ENCODE data around the gene PRM3. TPM values are rescaled to one million over a fixed set of nuclear protein-coding genes. Genes with fewer than 3 reads are reported as not detected.

PRM3 gene
- polyA plus RNA-seq, 1 donor (not counting 4 experiments of a cell fraction or from before 2014, with no cell fraction given) = not detected

DNA sequence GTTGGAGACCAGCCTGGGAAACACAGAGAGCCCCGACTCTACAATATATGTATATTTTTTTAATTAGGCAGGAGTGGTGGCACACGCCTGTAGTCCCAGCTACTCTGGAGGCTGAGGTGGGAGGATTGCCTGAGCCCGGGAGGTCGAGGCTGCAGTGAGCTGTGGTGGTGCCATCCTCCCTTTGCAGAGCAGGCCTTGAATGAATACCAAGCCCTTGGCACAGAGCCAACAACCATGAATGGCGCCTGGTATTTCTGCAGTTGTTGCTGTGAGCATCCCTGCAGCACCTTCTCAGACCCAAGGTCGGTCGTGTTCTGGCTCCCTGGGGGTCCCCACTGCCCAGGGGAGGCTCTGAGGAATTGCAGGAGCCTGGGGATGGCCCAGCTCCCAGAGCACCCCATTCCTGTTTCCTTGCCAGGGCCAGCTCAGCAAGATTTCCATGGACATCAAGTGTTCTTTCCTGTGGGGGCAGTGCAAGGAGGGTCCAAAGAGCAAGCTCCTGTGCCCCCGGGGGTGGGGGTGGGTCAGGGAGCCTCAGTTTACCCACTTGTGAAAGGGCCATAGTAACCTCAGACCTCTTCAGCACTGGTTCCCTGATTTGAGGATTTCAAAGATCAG lies 46.2 kb upstream of the PRM3 start:
- Histone ChIP-seq H3K9me3 (ENCODE audit: control insufficient read depth, low read depth, low read length) (no peaks in the 10 kb centered on the region), H3K4me1 (ENCODE audit: control insufficient read depth, extremely low read depth, insufficient read depth, low read length) (no peaks in the 10 kb centered on the region), H3K79me2 (ENCODE audit: control insufficient read depth, insufficient read depth, low read length) (no peaks in the 10 kb centered on the region), H3K36me3 (ENCODE audit: control insufficient read depth in 2 of 2, extremely low read depth in 1 of 2, insufficient read depth in 2 of 2, low read length in 2 of 2) (no peaks in the 10 kb centered on the region), H2AFZ (ENCODE audit: control insufficient read depth, low read length) (no peak overlapping the region), H3K27ac (ENCODE audit: control insufficient read depth, insufficient read depth, low read length) (no peak overlapping the region), H4K20me1 (ENCODE audit: control insufficient read depth, extremely low read depth, insufficient read depth, low read length) (no peaks in the 10 kb centered on the region), H3K27me3 (ENCODE audit: control insufficient read depth, extremely low read depth, insufficient read depth, low read length) (no peaks in the 10 kb centered on the region), H3K9ac (ENCODE audit: control insufficient read depth, extremely low read depth, insufficient read depth, low read length) (no peak overlapping the region), H3K4me2 (ENCODE audit: control insufficient read depth, extremely low read depth, insufficient read depth, low read depth, low read length) (no peak overlapping the region), H3K4me3 (ENCODE audit: control insufficient read depth in 2 of 3, extremely low read depth in 1 of 3, insufficient read depth in 2 of 3, low read depth in 1 of 3, low read length in 3 of 3) (no peak overlapping the region), H3K9me1 (ENCODE audit: control insufficient read depth, extremely low read depth, insufficient read depth, low read length) (no peaks in the 10 kb centered on the region)
- DNase-seq (ENCODE audit: low read depth, low spot score) (no peak), FAIRE-seq (no peak)
- no peak for TF ChIP-seq EZH2 (IDR thresholded peaks at IDR 0.05; ENCODE audit: low read length)
- TF ChIP-seq, protein P1, sequence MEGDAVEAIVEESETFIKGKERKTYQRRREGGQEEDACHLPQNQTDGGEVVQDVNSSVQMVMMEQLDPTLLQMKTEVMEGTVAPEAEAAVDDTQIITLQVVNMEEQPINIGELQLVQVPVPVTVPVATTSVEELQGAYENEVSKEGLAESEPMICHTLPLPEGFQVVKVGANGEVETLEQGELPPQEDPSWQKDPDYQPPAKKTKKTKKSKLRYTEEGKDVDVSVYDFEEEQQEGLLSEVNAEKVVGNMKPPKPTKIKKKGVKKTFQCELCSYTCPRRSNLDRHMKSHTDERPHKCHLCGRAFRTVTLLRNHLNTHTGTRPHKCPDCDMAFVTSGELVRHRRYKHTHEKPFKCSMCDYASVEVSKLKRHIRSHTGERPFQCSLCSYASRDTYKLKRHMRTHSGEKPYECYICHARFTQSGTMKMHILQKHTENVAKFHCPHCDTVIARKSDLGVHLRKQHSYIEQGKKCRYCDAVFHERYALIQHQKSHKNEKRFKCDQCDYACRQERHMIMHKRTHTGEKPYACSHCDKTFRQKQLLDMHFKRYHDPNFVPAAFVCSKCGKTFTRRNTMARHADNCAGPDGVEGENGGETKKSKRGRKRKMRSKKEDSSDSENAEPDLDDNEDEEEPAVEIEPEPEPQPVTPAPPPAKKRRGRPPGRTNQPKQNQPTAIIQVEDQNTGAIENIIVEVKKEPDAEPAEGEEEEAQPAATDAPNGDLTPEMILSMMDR (optimal IDR thresholded peaks at IDR 0.05 in 1 of 3, IDR thresholded peaks at IDR 0.05 in 1 of 3, conservative IDR thresholded peaks at IDR 0.05 in 1 of 3; ENCODE audit: extremely low read depth in 1 of 3, insufficient read depth in 2 of 3, low read length in 3 of 3) = no peak
- dilution Hi-C loops (cut with MboI; ENCODE audit: extremely low pct_ligation_motif_present, low sequenced_read_pairs) = no loop called here

DNA sequence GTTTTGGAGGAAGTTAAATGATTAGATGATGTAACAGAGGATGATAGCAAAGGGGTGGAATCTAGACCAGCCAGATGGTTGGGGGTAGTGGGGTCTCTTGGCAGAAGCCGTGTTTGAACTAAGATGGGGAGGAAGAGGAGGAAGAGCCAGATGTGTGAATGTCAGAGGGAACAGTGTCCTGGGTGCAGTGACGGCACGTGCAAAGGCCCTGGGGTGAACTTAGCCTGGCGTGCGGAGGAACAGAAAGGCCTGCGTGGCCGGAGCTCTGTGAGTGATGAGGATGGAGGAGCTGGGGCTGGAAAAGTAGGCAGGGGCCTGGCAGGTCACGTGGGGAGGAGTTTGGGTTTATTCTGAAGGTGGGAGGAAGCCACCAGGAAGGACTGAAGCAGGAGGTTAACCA lies 45.4 kb upstream of the PRM3 start:
- Histone ChIP-seq H3K27me3 (ENCODE audit: control insufficient read depth, extremely low read depth, insufficient read depth, low read length) (no peaks in the 10 kb centered on the region), H3K9me3 (ENCODE audit: control insufficient read depth, low read depth, low read length) (no peaks in the 10 kb centered on the region), H3K4me3 (ENCODE audit: control insufficient read depth in 2 of 3, extremely low read depth in 1 of 3, insufficient read depth in 2 of 3, low read depth in 1 of 3, low read length in 3 of 3) (no peak overlapping the region), H3K27ac (ENCODE audit: control insufficient read depth, insufficient read depth, low read length) (no peak overlapping the region), H3K36me3 (ENCODE audit: control insufficient read depth in 2 of 2, extremely low read depth in 1 of 2, insufficient read depth in 2 of 2, low read length in 2 of 2) (no peaks in the 10 kb centered on the region), H4K20me1 (ENCODE audit: control insufficient read depth, extremely low read depth, insufficient read depth, low read length) (no peaks in the 10 kb centered on the region), H3K79me2 (ENCODE audit: control insufficient read depth, insufficient read depth, low read length) (no peaks in the 10 kb centered on the region), H2AFZ (ENCODE audit: control insufficient read depth, low read length) (no peak overlapping the region), H3K9ac (ENCODE audit: control insufficient read depth, extremely low read depth, insufficient read depth, low read length) (no peak overlapping the region), H3K4me1 (ENCODE audit: control insufficient read depth, extremely low read depth, insufficient read depth, low read length) (no peaks in the 10 kb centered on the region), H3K9me1 (ENCODE audit: control insufficient read depth, extremely low read depth, insufficient read depth, low read length) (no peaks in the 10 kb centered on the region), H3K4me2 (ENCODE audit: control insufficient read depth, extremely low read depth, insufficient read depth, low read depth, low read length) (no peak overlapping the region)
- FAIRE-seq (no peak), DNase-seq (ENCODE audit: low read depth, low spot score) (no peak)
- TF ChIP-seq, protein P1 (optimal IDR thresholded peaks at IDR 0.05 in 1 of 3, IDR thresholded peaks at IDR 0.05 in 1 of 3, conservative IDR thresholded peaks at IDR 0.05 in 1 of 3; ENCODE audit: extremely low read depth in 1 of 3, insufficient read depth in 2 of 3, low read length in 3 of 3) = no peak
- no peak for TF ChIP-seq EZH2 (IDR thresholded peaks at IDR 0.05; ENCODE audit: low read length)
- dilution Hi-C loops (cut with MboI; ENCODE audit: extremely low pct_ligation_motif_present, low sequenced_read_pairs) = no loop called here

Data from keratinocyte (primary cell).